Measurements from ENCODE around the gene GRM5. TPM values are rescaled to one million over a fixed set of nuclear protein-coding genes. Genes with fewer than 3 reads are reported as not detected.

GRM5 gene
- total RNA-seq, 1 donor from 2014 or later, result not detected

DNA sequence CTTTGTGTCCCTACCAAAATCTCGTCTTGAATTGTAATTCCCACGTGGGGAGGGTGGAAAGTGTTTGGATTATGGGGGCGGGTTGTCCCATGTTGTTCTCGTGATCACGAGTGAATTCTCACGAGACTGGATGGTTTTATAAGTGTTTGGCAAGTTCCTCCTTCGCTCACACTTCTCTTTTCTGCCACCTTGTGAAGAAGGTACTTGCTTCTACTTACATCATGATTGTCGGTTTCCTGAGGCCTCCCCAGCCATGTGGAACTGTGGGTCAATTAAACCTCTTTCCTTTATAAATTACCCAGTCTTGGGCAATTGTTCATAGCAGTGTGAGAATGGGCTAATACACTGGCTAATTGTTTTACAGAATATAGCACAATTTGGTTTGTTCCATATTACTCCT, 326.3 kb downstream of the GRM5 start:
- no peaks in the 10 kb centered on the region for H3K36me3 ChIP-seq
- H3K27ac ChIP-seq, result no peak overlapping the region
- no peak overlapping the region for H3K4me3 ChIP-seq
- intact Hi-C loops (cut with DNase I), result no loop called here
- H3K9me3 ChIP-seq, result no peaks in the 10 kb centered on the region
- TF ChIP-seq, protein P1, sequence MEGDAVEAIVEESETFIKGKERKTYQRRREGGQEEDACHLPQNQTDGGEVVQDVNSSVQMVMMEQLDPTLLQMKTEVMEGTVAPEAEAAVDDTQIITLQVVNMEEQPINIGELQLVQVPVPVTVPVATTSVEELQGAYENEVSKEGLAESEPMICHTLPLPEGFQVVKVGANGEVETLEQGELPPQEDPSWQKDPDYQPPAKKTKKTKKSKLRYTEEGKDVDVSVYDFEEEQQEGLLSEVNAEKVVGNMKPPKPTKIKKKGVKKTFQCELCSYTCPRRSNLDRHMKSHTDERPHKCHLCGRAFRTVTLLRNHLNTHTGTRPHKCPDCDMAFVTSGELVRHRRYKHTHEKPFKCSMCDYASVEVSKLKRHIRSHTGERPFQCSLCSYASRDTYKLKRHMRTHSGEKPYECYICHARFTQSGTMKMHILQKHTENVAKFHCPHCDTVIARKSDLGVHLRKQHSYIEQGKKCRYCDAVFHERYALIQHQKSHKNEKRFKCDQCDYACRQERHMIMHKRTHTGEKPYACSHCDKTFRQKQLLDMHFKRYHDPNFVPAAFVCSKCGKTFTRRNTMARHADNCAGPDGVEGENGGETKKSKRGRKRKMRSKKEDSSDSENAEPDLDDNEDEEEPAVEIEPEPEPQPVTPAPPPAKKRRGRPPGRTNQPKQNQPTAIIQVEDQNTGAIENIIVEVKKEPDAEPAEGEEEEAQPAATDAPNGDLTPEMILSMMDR (IDR thresholded peaks at IDR 0.05), result no peak
- TF ChIP-seq POLR2AphosphoS5 (IDR thresholded peaks at IDR 0.05; ENCODE audit: insufficient read depth in 1 of 2, low read depth in 1 of 2), result no peak
- TF ChIP-seq POLR2A (IDR thresholded peaks at IDR 0.05), result no peak
- no peaks in the 10 kb centered on the region for H3K4me1 ChIP-seq
- DNase-seq (ENCODE audit: extremely low spot score in 2 of 2), result no peak
- H3K27me3 ChIP-seq, result no peaks in the 10 kb centered on the region

DNA sequence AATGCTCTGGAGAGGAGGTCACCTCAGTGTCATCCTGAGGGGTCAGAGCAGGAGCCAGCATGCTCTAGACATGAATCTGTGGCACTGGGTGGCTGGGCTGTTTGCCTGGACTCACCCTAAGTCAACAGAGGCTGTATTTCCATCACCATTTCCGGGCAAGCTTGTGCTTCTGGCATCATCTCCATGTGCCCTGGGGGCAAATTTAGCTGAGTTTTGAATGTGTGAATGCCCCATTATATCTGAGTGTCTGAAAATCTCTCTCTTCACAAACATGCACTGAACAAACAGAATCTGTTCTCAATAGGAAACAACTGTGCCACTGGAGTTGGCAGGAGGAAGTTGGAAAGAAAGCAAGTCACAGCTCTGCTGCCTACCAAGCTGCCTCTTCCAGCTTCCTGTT, 356.2 kb downstream of the GRM5 start:
- no peak for DNase-seq (ENCODE audit: extremely low spot score in 2 of 2)

DNA sequence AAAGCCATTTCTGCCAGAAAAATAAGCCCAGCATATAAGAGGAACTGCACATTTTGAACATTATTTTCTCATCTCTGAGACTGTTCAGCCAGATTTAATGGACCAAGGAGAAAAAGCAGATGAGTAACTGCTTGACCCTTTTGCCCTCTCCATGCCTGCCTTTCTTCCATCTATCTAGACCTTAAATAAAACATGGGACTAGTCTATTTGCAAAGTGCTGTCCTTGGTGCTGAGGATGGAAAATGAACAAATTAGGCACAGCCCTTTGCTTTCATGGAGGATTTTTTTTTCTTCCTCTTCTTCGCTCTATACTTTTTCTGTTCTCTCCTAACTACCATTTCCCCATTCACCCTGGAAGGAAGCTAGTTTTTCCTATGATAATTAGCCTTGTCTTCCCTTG, 361.3 kb downstream of the GRM5 start:
- intact Hi-C loops (cut with DNase I), result no loop called here
- H3K4me1 ChIP-seq, result no peaks in the 10 kb centered on the region
- TF ChIP-seq POLR2A (IDR thresholded peaks at IDR 0.05) (no peak), POLR2AphosphoS5 (IDR thresholded peaks at IDR 0.05; ENCODE audit: insufficient read depth in 1 of 2, low read depth in 1 of 2) (no peak)
- TF ChIP-seq, protein P1 (IDR thresholded peaks at IDR 0.05), result no peak
- no peak overlapping the region for H3K4me3 ChIP-seq
- no peak for DNase-seq (ENCODE audit: extremely low spot score in 2 of 2)
- H3K27me3 ChIP-seq, result no peaks in the 10 kb centered on the region
- no peaks in the 10 kb centered on the region for H3K36me3 ChIP-seq
- H3K9me3 ChIP-seq, result no peaks in the 10 kb centered on the region
- no peak overlapping the region for H3K27ac ChIP-seq

More for the DNA sequence above, 356.2 kb downstream of the GRM5 start:
- Histone ChIP-seq H3K9me3 (no peaks in the 10 kb centered on the region), H3K27me3 (no peaks in the 10 kb centered on the region), H3K4me1 (no peaks in the 10 kb centered on the region), H3K4me3 (no peak overlapping the region), H3K36me3 (no peaks in the 10 kb centered on the region), H3K27ac (no peak overlapping the region)
- intact Hi-C loops (cut with DNase I), result no loop called here
- no peak for TF ChIP-seq POLR2A (IDR thresholded peaks at IDR 0.05)
- no peak for TF ChIP-seq POLR2AphosphoS5 (IDR thresholded peaks at IDR 0.05; ENCODE audit: insufficient read depth in 1 of 2, low read depth in 1 of 2)
- TF ChIP-seq, protein P1 (IDR thresholded peaks at IDR 0.05), result no peak

DNA sequence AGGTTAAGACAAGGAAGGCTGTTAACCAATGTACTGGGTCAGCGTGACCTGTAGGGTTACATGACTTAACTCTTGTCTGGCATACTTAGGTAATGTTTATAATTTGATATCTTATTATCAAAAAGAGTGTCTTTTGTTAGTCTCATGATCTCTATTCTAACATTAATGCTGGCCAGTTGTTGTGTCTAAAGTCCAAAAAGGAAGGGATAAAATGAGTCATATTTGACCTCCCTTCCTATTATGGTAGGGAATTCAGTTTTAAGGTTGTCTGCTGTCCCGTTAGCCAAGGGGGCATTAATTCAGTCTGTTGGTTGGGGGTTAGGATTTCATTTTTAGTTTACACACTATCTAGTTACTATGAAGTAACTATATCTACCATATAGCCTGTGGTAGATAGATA, 364.0 kb downstream of the GRM5 start:
- intact Hi-C loops (cut with DNase I), result no loop called here

DNA sequence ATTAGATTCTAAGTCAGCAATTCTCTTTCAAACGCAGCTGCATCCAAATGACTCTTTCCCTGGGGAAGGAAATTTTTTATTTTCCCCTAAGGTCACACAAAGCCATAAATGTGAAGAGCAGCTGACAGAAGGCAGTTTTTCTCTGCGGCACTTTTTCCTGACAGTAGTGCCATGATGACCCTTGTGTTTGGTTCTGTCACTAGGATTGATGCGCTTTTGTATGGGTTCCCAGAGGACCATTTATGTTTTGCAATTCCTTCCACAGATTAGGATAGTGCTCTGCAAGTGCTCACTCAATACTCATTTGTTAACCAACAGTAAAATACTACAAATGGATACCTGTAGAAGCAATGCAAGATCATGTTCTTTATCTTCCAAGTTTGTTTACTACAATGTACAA, 368.6 kb downstream of the GRM5 start:
- Histone ChIP-seq H3K27me3 (no peaks in the 10 kb centered on the region), H3K4me1 (no peaks in the 10 kb centered on the region), H3K36me3 (no peaks in the 10 kb centered on the region), H3K4me3 (no peak overlapping the region), H3K9me3 (no peaks in the 10 kb centered on the region), H3K27ac (no peak overlapping the region)
- DNase-seq (ENCODE audit: extremely low spot score in 2 of 2), result no peak
- TF ChIP-seq POLR2A (IDR thresholded peaks at IDR 0.05), result no peak
- no peak for TF ChIP-seq POLR2AphosphoS5 (IDR thresholded peaks at IDR 0.05; ENCODE audit: insufficient read depth in 1 of 2, low read depth in 1 of 2)
- TF ChIP-seq, protein P1 (IDR thresholded peaks at IDR 0.05), result no peak
- intact Hi-C loops (cut with DNase I), result no loop called here

More for the DNA sequence above, 364.0 kb downstream of the GRM5 start:
- TF ChIP-seq, protein P1 (IDR thresholded peaks at IDR 0.05), result no peak
- TF ChIP-seq POLR2AphosphoS5 (IDR thresholded peaks at IDR 0.05; ENCODE audit: insufficient read depth in 1 of 2, low read depth in 1 of 2), result no peak
- TF ChIP-seq POLR2A (IDR thresholded peaks at IDR 0.05), result no peak
- Histone ChIP-seq H3K9me3 (no peaks in the 10 kb centered on the region), H3K36me3 (no peaks in the 10 kb centered on the region), H3K27me3 (no peaks in the 10 kb centered on the region), H3K4me1 (no peaks in the 10 kb centered on the region), H3K4me3 (no peak overlapping the region), H3K27ac (no peak overlapping the region)
- DNase-seq (ENCODE audit: extremely low spot score in 2 of 2), result no peak

All from vagina (tissue), 2 donors.